22Rv1 (cell line): Measurements from ENCODE around the gene LDB3.

Source experiments
- H3K27ac ChIP-seq: fragments of 450-650 bp; 2 replicates; pipeline ENCODE4 v1.5.1; 2017
- CTCF ChIP-seq: fragments of 450-650 bp; IDR thresholded peaks from 2 replicates; pipeline ENCODE4 v1.5.1; 2017; ENCODE audit warnings: mild to moderate bottlenecking
- ZFX ChIP-seq: fragments of 450-650 bp; IDR thresholded peaks from 2 replicates; pipeline ENCODE4 v1.6.1; 2017; ENCODE audit warnings: antibody characterized with exemption, borderline replicate concordance

Gene LDB3

GRCh38 chr10:86690231-86690630, 21.9 kb downstream of the LDB3 start:
- TF ChIP-seq ZFX = no peak
- TF ChIP-seq CTCF = no peak
- H3K27ac ChIP-seq = no peak overlapping the region

- H3K27ac ChIP-seq = no peak overlapping the region
- no peak for TF ChIP-seq CTCF
- no peak for TF ChIP-seq ZFX
Measured at GRCh38 chr10:86690657-86691084, 22.4 kb downstream of the LDB3 start.

- no peak overlapping the region for H3K27ac ChIP-seq
- TF ChIP-seq CTCF = no peak
Measured at GRCh38 chr10:86691333-86692022, 23.2 kb downstream of the LDB3 start.

GRCh38 chr10:86692023-86692514, 23.8 kb downstream of the LDB3 start:
- TF ChIP-seq CTCF (no peak), ZFX (no peak)
- no peak overlapping the region for H3K27ac ChIP-seq

- no peak overlapping the region for H3K27ac ChIP-seq
- TF ChIP-seq ZFX (no peak), CTCF (no peak)
Measured at GRCh38 chr10:86692664-86693063, 24.4 kb downstream of the LDB3 start.

- no peak overlapping the region for H3K27ac ChIP-seq
- no peak for TF ChIP-seq CTCF
- TF ChIP-seq ZFX = no peak
Measured at GRCh38 chr10:86693275-86693674, 25.0 kb downstream of the LDB3 start.

GRCh38 chr10:86693721-86694369, 25.5 kb downstream of the LDB3 start:
- TF ChIP-seq ZFX (no peak), CTCF (peak; percentile 76)
- H3K27ac ChIP-seq = no peak overlapping the region
